ENCODE measurements around the gene ARL17B. TPM values are rescaled to one million over a fixed set of nuclear protein-coding genes. Genes with fewer than 3 reads are reported as not detected.
"Not testable (repeated sequence)": the region's sequence is repeated elsewhere in the genome, so short reads cannot be mapped to it uniquely, and the experiment has no call there.

The ARL17B gene
- 17.8 TPM for total RNA-seq
- long read RNA-seq, transcript ARL17B-202 (4 exons, 743 nt): major isoform, 5 of 16 reads
- long read RNA-seq, partial matches to known transcripts: 0 of 16 reads
- long read RNA-seq, other reads (novel, unspliced or antisense): 11 of 16 reads

GRCh38 chr17:46361755-46362154 lies at the start of gene ARL17B:
ARL17B (minus strand) TSS chr17:46361766; CDS start chr17:46358397, 3,369 bp downstream.
- peak; percentile 99 for ATAC-seq
- intact Hi-C loops (cut with micrococcal nuclease): not testable (repeated sequence)
- peak; percentile 91 for DNase-seq

- DNase-seq; ATAC-seq; intact Hi-C loops (cut with micrococcal nuclease): not testable (repeated sequence)
Observed at GRCh38 chr17:46409864-46410263, 48.3 kb upstream of the ARL17B start.

GRCh38 chr17:46407155-46407554 lies 45.6 kb upstream of the ARL17B start:
- intact Hi-C loops (cut with micrococcal nuclease); ATAC-seq; DNase-seq: not testable (repeated sequence)

- DNase-seq; intact Hi-C loops (cut with micrococcal nuclease): not testable (repeated sequence)
- peak; percentile 30 for ATAC-seq
Observed at GRCh38 chr17:46401033-46401787, 39.6 kb upstream of the ARL17B start.

- intact Hi-C loops (cut with micrococcal nuclease); DNase-seq: not testable (repeated sequence)
- peak; percentile 18 for ATAC-seq
Observed at GRCh38 chr17:46400543-46400942, 39.0 kb upstream of the ARL17B start.

GRCh38 chr17:46399993-46400392 lies 38.4 kb upstream of the ARL17B start:
- intact Hi-C loops (cut with micrococcal nuclease); ATAC-seq; DNase-seq: not testable (repeated sequence)

GRCh38 chr17:46396292-46396691 lies 34.7 kb upstream of the ARL17B start:
- intact Hi-C loops (cut with micrococcal nuclease); DNase-seq; ATAC-seq: not testable (repeated sequence)

GRCh38 chr17:46393702-46394101 lies 32.1 kb upstream of the ARL17B start:
- DNase-seq; ATAC-seq; intact Hi-C loops (cut with micrococcal nuclease): not testable (repeated sequence)

- DNase-seq; intact Hi-C loops (cut with micrococcal nuclease); ATAC-seq: not testable (repeated sequence)
Observed at GRCh38 chr17:46385491-46385890, 23.9 kb upstream of the ARL17B start.

- ATAC-seq; DNase-seq; intact Hi-C loops (cut with micrococcal nuclease): not testable (repeated sequence)
Observed at GRCh38 chr17:46383118-46383517, 21.6 kb upstream of the ARL17B start.

- intact Hi-C loops (cut with micrococcal nuclease); DNase-seq: not testable (repeated sequence)
- ATAC-seq: peak; percentile 61
Observed at GRCh38 chr17:46373418-46373817, 11.9 kb upstream of the ARL17B start.

- peak; percentile 98 for ATAC-seq
- DNase-seq; intact Hi-C loops (cut with micrococcal nuclease): not testable (repeated sequence)
Observed at GRCh38 chr17:46372236-46373229, 11.0 kb upstream of the ARL17B start.

GRCh38 chr17:46367520-46367919 lies 6.0 kb upstream of the ARL17B start:
- intact Hi-C loops (cut with micrococcal nuclease); ATAC-seq; DNase-seq: not testable (repeated sequence)

GRCh38 chr17:46361145-46361735 lies 326 bp downstream of the ARL17B start:
- DNase-seq; intact Hi-C loops (cut with micrococcal nuclease): not testable (repeated sequence)
- ATAC-seq: peak; percentile 48

GRCh38 chr17:46353856-46354255 lies 7.7 kb downstream of the ARL17B start:
- ATAC-seq; DNase-seq; intact Hi-C loops (cut with micrococcal nuclease): not testable (repeated sequence)

- ATAC-seq; intact Hi-C loops (cut with micrococcal nuclease); DNase-seq: not testable (repeated sequence)
Observed at GRCh38 chr17:46349060-46349459, 12.5 kb downstream of the ARL17B start.

GRCh38 chr17:46348345-46348744 lies 13.2 kb downstream of the ARL17B start:
- intact Hi-C loops (cut with micrococcal nuclease); ATAC-seq; DNase-seq: not testable (repeated sequence)

GRCh38 chr17:46342131-46342530 lies 19.4 kb downstream of the ARL17B start:
- DNase-seq; intact Hi-C loops (cut with micrococcal nuclease): not testable (repeated sequence)
- peak; percentile 81 for ATAC-seq

- intact Hi-C loops (cut with micrococcal nuclease); ATAC-seq; DNase-seq: not testable (repeated sequence)
Observed at GRCh38 chr17:46341220-46341619, 20.3 kb downstream of the ARL17B start.

Measured in left ventricle myocardium superior (tissue), 1 donor.